ENCODE results near the gene IL18BP.

The IL18BP gene

DNA sequence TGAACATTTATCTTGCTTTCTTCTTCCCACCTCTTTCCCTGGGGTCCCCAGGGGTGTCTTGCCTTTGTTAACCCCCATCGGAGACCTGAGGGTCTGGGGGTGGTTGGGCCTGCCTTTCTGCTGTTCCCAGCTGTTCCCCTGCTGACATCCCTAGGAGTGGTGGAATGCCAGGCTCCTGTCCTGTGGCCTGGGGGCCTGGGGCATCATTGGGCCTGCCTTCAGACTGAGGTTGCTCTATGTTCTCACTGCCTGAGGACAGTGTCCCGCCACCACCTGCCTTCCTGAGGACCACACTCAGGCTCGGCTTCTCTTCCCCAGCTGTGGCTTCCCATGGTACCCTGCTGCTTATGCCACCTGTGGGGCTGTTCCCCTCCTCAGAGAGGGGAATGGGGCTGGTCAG, 1.1 kb upstream of the IL18BP start:
- DNase-seq, result no peak

DNA sequence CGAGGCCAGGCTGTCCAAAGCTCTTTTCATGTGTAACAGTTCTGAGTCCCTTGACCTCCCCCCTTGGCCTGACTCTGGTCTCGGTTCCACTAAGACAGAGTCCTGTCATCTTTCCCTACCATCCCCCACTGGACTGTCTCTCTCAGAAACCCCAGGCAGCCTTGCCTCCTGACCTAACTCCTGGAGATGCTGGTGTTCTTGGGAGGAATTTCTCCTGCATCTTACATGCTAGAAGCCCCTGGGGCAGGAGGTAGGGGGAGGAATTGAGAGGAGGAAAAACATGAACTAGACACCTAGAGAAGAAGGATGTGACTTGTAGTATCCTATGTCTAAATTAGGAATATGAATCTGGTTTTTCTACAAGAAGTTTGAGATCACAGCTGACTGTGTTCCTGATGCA, 648 bp upstream of the IL18BP start:
- no peak for DNase-seq

DNA sequence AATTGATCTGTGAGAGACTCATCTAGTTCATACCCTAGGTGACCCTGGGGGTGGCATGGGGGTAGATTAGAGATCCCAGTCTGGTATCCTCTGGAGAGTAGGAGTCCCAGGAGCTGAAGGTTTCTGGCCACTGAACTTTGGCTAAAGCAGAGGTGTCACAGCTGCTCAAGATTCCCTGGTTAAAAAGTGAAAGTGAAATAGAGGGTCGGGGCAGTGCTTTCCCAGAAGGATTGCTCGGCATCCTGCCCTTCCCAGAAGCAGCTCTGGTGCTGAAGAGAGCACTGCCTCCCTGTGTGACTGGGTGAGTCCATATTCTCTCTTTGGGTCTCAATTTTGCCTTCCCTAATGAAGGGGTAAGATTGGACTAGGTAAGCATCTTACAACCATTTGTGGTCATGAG, 653 bp downstream of the IL18BP start:
- DNase-seq, result no peak

DNA sequence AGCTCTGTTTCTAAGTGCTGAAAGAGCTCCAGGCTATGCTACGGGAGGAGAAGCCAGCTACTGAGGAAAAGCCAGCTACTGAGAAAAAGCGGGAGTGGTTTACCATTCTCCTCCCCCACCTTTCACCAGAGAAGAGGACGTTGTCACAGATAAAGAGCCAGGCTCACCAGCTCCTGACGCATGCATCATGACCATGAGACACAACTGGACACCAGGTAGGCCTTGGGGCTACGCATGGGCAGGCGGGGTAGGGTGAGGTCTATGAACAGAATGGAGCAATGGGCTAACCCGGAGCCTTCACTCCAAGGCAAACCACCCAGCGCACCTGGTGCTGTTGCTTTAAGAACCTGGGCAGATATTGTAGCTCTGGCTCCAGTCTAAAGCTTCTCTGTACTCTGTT, 1.1 kb downstream of the IL18BP start:
- DNase-seq, result no peak

DNA sequence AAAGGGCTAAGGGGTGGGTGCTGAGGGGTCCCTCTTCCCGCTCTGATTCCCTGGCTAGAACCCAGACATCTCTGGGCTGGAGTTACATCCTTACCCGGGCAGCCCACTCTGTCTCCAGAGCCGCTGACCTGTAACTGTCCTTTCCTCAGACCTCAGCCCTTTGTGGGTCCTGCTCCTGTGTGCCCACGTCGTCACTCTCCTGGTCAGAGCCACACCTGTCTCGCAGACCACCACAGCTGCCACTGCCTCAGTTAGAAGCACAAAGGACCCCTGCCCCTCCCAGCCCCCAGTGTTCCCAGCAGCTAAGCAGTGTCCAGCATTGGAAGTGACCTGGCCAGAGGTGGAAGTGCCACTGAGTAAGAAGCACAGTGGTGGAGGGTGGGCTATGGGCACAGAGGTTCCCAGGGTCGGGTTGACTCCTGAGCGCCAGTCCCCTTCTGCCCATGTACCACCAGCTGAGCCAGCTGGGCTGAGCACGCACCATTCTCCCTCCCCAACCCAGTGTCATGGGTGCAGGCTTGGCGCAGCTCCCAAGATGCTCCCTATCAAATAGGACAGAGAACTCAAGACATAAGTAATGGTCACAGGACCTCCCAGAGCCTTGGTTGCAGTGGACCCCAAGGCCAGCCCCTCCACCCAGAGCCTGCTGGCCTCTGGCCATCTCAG, 1.6 kb downstream of the IL18BP start:
- no peak for DNase-seq

DNA sequence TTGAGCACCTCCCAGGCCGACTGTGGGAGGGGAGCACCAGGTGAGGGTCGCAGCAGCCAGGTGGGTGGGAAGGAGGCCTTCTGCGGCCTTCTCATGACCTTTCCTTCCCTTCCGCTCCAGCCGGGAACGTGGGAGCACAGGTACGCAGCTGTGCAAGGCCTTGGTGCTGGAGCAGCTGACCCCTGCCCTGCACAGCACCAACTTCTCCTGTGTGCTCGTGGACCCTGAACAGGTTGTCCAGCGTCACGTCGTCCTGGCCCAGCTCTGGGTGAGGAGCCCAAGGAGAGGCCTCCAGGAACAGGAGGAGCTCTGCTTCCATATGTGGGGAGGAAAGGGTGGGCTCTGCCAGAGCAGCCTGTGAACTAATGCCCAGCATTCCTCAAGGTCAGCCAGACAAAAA, 2.6 kb downstream of the IL18BP start:
- DNase-seq, result no peak

DNA sequence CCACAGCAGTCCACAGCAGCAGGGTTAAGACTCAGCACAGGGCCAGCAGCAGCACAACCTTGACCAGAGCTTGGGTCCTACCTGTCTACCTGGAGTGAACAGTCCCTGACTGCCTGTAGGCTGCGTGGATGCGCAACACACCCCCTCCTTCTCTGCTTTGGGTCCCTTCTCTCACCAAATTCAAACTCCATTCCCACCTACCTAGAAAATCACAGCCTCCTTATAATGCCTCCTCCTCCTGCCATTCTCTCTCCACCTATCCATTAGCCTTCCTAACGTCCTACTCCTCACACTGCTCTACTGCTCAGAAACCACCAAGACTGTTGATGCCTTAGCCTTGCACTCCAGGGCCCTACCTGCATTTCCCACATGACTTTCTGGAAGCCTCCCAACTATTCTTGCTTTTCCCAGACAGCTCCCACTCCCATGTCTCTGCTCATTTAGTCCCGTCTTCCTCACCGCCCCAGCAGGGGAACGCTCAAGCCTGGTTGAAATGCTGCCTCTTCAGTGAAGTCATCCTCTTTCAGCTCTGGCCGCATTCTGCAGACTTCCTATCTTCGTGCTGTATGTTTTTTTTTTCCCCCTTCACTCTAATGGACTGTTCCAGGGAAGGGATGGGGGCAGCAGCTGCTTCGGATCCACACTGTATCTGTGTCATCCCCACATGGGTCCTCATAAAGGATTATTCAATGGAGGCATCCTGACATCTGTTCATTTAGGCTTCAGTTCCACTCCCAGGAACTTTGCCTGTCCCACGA, 3.3 kb downstream of the IL18BP start:
- DNase-seq, result no peak

DNA sequence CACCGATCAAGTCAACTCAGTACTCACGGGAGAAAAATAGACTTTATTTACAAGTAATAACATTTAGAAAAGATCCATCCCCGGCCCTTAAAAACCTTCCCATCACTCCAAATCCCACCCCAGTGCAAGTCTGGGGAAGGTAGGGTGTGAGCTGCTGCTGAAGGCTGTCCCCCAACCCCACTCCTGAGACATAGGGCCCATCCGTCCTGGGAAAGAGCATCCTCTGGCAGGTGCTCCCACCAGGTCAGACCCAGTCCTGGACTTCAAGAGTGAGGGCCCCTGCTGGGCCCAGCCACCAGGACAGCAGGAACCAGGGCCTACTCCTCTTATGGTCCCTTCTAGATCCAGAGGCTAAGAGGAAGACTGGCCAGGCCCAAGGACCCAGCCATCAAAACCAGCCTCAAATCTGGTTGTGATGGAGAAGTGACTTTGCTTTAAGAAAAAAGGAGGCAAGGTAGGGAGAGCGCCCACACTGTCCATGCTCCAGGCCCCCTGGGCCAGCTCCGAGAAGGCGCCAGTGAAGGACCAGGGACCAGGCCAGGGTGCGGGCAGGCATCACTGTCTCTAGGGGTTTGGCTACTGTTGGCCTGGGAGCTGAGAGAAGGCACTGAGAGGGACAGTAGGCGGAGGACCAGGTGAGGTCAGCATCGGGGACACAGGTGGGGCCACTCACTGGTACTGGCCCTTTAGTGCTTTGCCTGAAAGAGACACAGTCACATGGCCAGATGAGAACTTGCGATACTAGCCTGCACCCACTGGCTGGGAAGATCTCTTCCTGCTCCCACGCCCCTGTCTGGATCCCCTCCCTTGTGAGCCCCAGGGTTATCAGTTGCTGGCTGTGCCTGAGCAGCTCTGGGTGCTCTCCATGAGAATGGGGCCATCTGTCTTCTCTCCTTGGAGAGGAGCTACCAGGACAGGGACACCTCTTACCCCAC, 4.4 kb downstream of the IL18BP start:
- DNase-seq, result no peak

DNA sequence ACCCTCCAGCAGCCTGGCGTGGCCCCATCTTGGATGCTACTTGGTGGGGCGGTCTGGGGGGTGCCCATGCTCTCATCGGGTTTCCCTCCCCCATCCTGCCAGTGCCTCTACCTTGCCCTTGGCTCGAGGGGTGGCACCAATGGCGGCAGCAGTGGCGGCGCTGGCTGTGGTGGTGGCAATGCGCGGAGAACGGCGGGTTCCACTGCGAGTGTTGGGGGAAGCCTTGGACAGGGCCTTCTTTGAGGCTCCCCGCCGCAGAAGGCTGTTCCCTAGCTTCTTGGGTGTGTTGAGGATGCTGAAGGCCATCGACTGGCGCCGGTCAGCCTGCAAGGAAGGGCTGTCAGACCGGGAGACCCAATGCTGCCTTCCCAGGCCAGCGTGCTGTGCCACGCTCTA, 5.1 kb downstream of the IL18BP start:
- DNase-seq, result no peak

DNA sequence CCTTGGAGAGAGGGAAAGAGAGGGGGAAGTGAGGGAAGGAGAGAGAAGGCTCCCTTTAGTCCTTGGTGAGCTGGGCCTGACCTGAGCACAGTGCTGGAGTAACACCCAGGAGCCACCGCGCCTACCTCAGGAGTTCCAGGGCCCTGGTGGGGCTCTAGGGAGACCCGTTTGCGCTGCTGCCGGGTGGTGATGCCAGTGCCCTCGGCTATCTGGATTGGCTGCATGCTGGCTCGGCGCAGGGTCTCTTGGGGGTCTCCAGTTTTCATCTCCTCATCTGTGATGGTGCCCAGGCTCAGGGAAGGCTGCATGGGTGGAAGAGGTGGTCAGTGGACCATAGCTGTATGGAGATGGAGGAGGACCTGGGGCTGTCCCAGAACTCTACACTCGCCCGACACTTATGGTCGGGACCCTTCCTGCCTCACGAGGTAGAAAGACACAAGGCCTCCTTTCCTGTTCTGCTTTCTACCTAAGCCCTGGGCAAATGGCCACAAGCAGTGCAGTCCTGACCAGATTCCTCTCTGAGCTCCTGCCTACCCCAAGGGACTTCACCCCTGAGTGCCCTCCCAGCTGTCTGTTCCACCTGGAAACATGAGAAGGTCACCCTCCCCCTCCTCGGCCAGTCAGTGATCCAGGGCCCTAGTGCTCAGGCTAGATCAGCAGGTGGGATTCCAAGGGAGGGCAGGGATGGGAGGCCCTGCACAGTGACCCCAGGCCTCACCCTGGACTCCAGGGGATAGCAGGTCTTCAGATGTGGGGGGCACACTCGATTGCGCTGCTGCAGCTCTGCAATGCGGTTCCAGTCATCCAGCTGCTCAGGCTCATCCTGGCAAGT, 6.0 kb downstream of the IL18BP start:
- no peak for DNase-seq

DNA sequence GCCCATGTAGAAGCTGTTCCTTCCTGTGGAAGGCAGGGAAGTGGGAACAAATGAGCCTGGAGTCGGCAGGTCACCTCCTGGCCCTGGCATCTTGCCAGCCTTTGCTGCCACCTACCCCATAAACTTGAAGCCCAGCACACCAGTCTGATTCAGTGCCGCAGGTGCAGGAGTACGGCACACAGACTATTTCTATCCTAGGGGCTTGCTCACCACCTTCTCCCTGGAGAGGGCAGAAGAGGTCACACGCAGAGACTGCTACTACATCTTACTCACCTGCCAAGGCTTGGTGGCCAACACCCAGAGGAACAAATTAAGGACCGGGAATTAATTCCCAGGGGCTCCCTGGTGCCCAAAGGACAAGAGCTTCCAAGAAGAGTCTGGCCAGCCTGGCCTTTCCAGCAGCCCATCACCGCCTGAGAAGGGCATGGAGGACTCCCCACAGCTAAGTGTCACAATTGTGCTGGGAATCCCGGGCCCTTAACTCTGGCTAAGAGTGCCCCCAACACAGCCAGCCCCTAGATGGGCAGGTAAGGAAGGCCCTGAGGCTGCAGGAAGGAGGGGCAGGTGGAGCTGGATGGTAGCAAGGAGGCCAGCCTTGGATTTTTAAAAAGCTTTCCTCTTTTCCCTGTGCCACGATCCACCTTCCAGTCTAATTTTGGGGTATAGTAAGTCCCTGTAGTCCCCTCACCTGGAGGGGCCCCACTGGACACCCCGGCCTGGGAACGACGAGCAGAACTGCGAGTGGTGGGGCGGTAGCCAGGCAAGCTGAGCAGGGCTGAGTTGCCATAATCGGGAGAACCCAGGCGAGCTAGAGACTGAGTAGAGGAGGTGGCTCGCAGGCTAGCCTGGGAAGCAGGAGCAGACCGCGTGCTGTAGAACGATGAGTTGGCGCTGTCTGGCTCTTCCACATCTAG, 6.9 kb downstream of the IL18BP start:
- DNase-seq, result no peak

DNA sequence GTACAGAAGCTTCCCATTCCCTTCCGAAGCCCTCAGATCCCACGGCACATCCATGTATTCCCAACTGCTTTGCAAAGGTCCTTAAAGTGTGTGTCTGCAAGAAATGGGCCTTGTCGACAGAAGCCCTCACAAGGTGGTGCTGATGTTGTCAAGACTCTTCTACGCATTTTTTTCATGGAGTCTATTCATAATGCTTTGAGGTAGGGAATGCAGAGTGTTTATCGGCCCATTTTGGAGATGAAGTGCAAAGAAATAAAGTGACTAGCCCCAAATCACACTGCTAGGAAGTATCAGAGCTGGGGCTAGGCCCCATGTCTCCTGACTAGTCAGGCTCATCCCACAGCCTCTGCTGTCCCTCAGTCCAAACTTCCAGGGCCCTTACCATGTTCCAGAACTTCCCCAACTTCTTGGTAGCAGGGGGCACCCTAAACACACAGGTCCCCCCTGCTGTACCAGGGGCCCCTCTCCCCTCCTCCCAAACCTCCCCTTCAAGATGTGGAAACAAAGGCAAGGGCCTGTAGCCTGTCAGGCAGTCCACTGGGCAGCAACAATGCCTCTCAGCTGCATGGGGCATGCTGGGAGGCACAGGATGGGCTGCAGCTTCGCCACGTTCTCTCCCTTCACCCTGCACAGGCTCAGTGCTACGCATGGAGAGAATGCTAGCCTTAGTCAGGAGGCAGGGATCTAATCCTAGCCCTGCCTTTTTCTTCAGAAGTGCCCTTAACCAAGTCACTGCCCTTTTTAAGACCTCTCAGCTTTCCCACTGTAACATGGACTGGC, 7.8 kb downstream of the IL18BP start:
- no peak for DNase-seq

DNA sequence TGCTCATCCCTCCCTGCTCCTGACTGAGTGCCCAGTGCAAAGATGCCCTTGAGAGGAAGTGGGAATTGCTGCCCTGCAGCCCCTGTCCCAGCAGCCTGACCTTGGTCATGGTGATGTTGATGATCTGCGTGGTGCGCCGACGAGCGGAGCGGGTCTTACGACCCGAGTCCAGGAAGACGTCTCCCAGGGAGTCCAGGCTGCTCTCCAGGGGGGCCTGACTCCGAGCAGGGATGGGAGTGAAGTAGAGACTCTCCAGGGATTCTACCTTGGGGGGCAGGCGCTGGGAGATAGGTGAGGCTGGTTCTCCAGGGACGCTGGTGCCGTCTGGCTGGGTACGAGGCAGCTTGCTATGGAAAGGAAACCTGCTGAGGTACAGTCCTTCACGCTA, 8.4 kb downstream of the IL18BP start:
- no peak for DNase-seq

DNA sequence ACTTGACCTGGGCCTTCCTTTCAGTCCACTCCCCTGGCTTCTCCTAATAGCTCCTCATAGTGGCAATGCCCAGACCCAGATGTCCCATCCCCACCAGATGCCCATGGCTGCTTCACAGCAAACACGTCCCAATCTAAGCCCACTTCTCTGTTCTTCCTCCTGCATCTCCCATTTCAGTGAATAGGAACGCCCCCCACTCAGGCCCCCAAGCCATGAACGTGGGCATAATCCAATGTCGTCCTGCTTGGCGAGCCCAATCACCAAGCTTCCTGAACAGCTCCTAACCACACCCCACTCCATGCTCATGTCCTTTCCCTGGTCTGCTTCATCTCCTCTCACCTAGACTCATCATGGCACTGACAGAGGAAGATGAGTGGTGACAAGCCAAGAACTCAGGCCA, 8.9 kb downstream of the IL18BP start:
- no peak for DNase-seq

DNA sequence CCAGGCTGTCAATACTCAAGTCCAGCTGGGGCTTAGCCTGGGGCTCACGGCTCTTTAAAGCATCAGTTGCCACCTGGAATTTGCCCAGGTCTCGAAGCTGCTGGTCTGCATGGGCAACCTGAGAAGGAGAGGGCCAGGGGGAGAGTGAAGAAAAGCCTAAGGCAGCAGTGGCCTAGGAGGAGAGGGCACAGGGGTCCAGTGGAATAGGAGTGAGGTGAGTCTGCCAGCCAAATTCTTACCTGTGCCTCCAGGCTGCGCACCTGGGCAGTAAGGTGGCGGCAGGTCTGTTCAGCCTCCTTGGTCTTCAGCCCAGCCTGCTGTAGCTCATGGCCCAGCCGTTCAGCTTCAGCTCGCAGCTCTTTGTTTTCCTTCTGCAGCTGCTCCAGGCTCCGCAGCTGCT, 10.0 kb downstream of the IL18BP start:
- no peak for DNase-seq

DNA sequence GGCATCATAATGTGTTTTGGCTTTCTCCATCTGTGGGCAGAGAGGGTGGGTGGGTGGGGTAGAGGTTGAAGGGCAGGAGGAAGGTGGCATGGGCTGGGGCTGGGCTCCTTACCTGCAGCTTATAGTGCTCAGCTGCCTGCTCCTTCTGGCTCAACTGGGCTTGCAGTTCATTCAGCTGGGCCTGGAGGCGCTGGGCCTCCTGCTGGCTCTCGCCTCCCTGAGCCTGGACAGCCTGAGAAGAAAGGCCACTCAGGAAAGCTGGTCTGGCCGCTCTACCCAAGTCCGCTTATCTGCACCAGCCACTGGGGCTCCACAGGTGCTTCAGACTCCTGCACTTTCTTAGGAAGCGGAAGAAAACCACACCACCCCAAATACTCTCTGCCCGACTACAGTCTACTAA, 10.4 kb downstream of the IL18BP start:
- DNase-seq, result no peak

DNA sequence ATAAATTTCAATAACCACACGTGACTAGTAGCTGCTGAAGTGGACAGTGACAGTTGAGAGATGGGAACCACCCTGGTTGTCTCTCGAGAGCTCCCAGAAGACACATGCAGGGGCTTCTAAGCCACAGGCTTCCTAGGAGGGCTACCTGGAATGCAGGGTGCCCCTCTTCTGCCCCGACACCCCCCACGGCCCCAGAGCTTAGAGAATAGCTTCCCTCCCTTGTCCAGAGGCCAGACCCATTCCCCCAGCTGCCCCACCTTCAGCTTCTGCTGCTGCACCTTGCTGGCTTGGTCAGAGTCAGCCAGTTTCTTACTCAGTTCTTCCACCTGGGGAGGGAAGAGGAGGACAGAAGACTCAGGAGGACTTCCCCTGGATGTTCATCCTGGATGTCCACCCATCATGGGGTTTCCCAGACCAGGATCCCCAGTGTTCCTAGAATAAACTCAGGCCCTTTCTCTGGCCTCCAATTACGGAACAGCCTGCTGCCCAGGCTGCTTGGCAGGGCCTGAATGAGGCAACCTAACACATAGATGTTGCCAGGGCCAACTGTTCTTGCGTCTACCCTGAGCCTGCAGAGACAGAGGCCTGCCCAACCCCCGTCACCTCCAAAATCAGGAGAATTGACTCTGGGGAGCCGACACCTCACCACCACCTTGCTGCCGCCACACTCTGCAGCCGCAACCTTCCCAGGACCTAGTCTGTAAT, 12.0 kb downstream of the IL18BP start:
- no peak for DNase-seq

DNA sequence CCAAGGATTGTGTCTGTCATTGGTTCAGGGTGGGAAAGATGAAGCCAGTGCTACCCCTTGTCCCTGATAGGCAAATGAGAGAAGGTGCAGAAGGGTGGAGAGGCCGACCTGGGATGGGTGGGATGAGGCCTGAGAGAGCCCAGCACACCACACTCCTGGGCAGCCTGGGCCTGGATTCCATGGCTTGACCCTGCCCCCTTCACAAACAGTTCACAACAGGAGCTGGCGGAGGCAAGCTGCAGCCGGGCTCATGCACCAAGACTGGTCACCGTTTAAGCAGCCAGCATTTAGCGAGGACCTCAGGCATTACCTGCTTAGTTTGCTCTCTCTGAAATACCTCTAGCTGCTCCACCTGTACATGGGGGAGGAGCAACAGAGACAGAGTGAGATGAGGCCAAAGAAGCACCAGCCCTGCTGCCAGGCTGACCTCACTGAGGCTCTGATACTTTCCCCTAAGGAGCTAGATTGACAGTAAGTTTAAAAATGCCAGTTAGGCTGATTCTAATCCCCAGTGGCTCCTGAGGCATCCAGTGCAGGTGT, 13.5 kb downstream of the IL18BP start:
- DNase-seq, result no peak

DNA sequence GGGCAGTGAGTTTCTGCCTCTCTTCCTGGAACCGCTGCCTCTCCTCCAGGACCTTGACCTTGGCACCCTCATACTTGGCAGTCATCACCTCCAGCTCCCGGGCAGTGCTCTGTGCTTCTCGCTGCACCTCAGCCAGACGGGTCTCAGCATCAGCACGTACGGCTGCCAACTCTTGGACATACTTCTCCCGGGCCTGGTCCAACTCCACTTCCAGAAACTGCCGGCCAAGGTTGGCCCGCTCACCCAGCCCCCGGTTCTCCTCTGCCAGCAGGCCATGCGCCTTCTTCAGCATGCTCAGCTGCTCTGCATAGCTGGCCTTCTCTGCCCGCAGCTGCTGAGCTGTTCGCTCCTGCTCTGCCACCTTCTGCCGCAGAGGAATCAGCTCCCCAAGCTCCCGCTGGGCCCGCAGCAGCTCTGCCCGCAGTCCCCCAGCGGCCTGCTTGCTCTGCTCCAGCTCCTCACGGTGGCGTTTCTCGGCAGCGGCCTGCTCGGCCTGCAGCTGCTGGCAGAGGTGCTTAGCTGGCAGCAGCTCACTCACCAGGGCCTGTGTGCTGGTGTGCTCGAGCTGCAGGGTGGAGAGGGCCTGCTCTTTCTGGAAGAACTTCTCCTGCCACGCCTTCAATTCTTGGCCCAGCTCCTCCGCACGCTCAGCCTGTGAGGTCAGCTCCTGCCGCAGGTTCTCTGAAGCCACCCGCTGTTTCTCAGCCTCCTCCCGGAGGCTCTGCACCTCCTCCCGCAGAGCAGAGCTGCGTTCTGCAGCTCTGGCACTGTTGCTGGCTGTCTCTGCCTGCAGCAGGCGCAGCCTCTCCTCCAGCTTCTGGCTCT, 14.4 kb downstream of the IL18BP start:
- no peak for DNase-seq

Measured in NCI-H526 (cell line).